DOHH2 (cell line): ENCODE data around the gene CALML6.

Experiments
- CTCF ChIP-seq: fragments of 200-600 bp; sonication (generic); IDR thresholded peaks from one replicate; pipeline ENCODE4 v1.5.1; 2014; ENCODE audit warnings: antibody characterized with exemption, mild to moderate bottlenecking, low read depth, low read length; ENCODE audit not compliant: poor library complexity, severe bottlenecking
- EZH2phosphoT487 ChIP-seq: fragments of 200-600 bp; sonication (generic); IDR thresholded peaks from 2 replicates; pipeline ENCODE4 v1.6.1; 2017; ENCODE audit warnings: borderline replicate concordance, mild to moderate bottlenecking, antibody characterized with exemption, low read length, moderate library complexity, mixed read lengths

- TF ChIP-seq CTCF (no peak), EZH2phosphoT487 (no peak)
Observed at GRCh38 chr1:1867164-1867563, 47.9 kb upstream of the CALML6 start.
